Esophagus squamous epithelium (tissue), 4 donors: Measurements from ENCODE around the gene GRIK4.

Experiments
- CTCF ChIP-seq, 6 experiments: fragments of 450-650 bp in 4 of 6; fragments of 200-600 bp in 2 of 6; sonication (generic) in 2 of 6; IDR thresholded peaks; one replicate each; pipeline ENCODE4 v1.5.1; 2016 to 2019; ENCODE audit warnings: antibody characterized with exemption in 6 of 6, mild to moderate bottlenecking in 4 of 6, moderate library complexity in 4 of 6
- POLR2A ChIP-seq, 4 donors: fragments of 450-650 bp; IDR thresholded peaks; one replicate each; pipeline ENCODE4 v1.6.1; 2017; ENCODE audit warnings: antibody characterized with exemption in 4 of 4, mild to moderate bottlenecking in 4 of 4, moderate library complexity in 3 of 4

- no peak for TF ChIP-seq CTCF (IDR thresholded peaks at IDR 0.05)
- TF ChIP-seq POLR2A (IDR thresholded peaks at IDR 0.05), result no peak
Measured at GRCh38 chr11:120675171-120675570, 163.6 kb downstream of the GRIK4 start.
